Activated CD8-positive, alpha-beta memory T cell treated with anti-CD3 and anti-CD28 coated beads, Interleukin-2, amount 50 U/mL, for 48 hours (primary cell): ENCODE results near the gene LSM3.

Experiments used
- DNase-seq: peaks from one replicate; pipeline ENCODE4 v3.0.0-alpha.2; 2020

LSM3 gene

DNA sequence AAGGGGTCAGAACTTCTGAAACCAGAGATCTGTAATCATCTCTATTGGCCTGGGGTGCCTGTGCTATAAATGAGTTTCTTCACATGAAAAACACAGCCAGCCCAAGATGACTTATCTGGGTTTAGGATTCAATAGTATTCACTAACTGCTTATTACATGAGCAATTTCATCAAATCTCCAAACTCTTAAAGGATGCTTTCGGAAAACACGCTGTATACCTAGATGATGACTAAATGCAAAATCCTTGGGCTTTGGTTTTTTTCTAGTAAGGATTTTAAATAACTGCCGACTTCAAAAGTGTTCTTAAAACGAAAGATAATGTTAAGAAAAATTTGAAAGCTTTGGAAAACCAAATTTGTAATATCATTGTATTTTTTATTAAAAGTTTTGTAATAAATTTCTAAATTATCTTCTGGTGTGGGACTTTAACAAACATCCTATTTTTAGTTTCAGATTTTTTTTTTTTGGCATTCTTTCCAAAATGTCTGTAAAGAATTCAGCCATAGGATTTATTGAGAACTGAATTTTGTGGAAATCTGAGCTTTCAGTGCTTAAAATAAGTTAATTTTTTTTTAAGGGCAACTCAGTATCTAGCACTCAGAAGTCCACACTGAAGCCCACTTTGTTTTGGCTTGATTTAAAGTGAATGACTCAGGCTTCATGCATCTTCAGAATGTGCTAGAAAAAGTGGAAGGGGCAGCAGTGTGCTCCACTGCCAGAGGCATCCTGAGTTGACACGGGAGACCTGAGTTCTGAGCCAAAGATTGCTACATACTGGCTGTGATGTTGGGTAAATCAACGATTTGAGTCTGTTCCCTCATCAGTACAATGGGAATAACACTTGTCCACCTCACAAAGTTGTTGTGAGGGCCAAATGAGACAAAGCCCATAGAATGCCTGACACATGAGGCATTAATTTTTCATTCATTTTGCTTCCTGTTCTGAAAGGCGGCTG, 35.1 kb upstream of the LSM3 start:
- DNase-seq: no peak

DNA sequence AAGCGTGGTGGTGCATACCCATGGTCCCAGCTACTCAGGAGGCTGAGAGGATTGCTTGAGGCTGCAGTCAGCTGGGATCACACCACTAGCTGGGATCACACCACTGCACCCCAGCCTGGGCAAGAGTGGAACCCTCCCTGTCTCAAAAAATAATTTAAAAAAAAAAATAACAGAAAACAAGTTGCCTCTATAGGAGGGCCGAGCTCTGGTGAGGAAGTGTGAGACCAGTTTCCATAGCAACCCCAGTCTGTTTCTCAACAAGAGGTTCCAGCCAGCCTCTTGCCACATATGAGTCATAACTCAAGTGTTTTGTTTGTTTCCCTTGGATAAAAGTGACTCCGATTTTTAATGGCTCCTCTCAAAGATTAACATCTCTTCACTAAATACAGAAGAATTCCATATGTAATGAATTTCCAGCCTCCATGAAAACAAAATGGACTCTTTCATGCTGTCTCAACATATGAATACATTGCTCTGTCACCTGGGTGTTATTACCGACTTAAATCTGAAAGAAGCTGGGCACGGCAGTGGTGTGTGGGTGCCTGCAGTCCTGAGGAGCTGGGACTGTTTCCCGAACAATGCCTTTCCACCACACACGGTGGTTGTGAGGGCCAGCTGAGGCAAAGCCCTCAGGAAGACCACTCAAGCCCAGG, 34.1 kb upstream of the LSM3 start:
- DNase-seq: no peak

DNA sequence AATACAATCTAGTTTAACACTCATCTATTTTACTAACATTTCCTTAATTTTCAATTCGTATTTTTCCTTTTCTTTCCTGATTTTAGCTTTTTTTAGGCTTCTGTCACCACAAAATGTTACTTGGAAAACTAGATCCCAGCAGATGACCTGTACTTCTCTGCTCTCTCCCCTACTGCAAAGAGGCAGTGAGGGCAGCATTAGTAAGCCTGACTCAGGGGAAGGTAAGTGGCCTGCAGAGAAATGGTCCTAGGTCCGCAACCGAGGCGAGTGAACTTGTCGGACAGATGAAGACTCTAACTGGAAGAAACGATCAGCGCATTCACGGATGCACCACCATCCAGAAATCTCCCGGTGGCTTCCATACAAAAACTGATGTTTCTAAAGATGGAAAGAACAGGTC, 33.4 kb upstream of the LSM3 start:
- DNase-seq: no peak

GRCh38 chr3:14145670-14146380, 32.8 kb upstream of the LSM3 start:
- no peak for DNase-seq

DNA sequence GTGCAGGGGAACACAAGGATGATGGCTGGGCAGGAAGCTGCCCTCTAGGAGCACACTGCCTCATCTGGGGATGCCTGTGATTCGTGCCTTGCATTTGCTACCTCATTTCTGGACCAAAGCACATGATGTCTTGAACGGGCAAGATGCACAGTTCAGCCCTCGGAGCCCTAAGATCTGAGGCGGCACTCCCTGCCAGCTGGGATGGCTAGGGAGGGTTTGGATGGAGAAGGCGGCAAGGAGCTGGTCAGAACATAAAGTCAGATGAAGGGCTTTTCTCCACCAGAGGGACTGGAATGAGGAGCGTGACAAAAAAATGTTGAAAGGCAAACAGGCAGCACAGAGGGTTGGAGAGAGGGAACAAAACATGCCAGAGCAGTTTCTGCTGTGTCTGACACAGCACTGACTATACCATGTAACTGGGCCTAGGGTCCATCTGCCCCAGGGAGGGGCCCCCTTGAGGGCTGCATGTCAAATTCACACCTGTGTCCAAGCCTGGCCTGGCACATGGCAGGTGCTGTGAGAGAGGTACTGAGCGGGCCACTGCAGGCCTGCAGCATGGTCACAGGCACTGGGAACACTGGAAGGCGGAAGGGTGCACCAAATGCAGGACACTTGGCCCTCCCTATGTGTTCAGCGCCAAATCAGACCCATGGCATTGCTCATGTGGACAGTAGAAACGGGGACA, 32.1 kb upstream of the LSM3 start:
- DNase-seq: no peak

DNA sequence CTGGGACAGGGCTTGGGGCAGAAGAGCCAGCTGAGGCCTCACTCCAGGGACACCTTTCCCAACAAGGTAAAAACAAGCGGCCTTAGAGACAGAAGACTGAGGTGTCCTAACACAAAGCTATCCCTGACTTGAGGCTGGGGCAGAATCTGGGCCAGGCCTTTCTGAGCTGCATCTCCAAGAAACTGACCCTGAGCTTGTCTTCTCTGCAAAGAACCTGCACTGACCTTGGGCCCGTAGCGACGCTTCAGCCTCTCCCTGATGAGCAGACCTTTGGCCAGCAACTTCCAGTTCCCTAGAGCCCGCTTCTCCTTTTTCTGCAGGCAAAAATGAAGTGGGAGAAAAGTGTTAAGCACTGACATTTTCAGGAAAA, 31.6 kb upstream of the LSM3 start:
- no peak for DNase-seq

DNA sequence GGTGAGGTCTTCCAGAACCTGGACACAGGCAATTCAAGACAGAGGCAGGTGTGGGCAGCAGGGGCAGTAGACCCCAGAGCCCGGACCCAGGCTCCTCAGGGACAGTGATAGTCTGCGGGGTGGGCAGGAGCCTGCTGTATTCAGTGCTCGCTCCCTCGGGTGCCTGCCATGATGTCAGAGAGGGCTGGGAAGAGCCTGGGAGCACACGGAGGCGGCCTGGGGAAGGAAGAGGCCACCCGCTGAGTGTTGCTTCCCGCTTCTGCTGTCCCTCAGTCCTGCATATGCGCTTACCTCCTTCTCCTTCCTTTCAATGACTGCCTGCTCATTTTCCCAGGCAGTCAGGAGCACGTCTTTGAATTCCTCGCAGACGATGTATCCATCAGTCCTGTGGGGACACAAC, 31.0 kb upstream of the LSM3 start:
- DNase-seq: no peak

GRCh38 chr3:14148041-14148985, 30.3 kb upstream of the LSM3 start:
- DNase-seq: no peak

- DNase-seq: no peak
These were observed 28.5 kb upstream of the LSM3 start for GRCh38 chr3:14150078-14150477.

- no peak for DNase-seq
These were observed 28.0 kb upstream of the LSM3 start for GRCh38 chr3:14150491-14151230.

DNA sequence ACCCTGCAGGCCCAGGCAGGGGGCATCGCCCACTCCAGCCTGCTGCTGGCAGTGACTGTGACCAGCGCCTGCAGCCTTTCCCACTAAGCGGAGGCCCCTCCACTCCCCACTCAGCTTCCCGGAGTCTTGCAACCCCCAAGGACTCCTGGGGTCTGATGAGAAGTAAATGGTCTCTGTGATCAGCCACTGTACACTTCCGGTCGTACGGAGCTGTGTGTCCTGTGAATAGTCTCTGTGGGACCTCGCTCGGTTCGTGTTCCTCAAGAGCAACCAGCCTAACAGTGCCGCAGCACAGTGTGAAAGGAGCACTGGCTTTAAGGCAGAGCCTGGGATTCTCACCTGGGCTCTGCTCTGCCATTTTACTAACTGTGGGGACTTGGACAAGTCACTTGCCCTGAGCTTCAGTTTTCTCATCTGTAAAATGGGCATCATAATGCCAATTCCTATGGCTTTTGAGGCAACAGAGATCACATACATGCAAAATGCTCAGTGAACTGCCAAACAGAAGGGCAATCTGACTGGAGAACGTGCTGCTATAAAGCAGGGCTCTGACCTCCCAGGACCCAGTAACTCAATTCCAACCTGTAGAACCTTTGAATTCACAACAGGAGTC, 27.0 kb upstream of the LSM3 start:
- no peak for DNase-seq

DNA sequence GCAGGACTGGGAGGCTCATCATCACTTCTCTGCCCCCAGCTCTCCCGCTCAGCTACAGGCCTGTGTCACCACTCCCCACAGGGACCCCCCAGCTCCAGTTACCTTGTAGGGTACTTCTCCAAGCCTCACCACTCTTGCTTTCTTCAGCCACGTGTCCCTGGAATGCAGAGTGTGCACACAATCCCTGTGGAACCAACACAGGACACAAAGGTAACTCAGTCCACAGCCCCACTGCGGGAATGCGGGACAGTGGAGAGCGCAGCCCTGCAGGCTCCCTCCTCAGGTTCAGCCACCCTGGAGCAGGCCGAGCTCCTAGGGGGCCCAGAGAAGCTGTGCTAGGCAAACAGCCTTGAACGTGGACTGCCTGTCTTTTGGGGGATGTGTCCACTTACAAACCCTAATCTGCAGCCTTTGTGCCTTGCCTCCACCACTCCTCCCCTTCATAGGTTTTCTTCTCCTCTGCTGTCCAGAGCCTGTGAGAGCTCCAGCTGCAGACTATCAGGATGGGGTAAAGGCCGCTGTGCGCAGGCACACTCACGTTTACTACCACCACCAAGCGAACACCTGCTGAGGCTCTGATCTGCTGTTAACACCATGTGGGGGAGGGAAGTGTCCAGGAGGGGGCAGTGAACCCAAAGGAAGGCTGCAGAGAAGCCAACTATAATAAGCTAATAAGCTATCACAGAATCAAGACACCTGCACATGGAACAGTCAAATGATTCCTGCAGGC, 26.2 kb upstream of the LSM3 start:
- no peak for DNase-seq

DNA sequence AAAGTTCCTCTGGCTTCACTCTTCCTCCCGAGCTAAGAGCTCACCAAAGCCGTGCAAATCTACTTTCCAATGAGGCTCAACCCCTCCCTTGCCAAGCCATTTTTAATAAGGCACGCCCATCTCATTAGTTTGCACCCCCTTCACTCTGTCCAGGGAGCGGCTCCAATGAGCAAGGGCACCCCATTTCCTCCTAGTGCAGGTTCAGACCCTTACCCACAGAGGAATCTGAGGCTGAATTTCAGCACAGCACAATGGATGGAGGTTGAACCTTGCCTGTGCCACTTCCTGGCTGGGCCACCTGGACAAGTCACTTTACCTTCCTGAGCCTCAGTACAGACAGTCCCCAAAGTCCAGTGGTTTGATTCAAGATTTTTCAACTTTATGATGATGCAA, 25.7 kb upstream of the LSM3 start:
- no peak for DNase-seq

GRCh38 chr3:14153663-14154062, 25.0 kb upstream of the LSM3 start:
- DNase-seq: no peak

DNA sequence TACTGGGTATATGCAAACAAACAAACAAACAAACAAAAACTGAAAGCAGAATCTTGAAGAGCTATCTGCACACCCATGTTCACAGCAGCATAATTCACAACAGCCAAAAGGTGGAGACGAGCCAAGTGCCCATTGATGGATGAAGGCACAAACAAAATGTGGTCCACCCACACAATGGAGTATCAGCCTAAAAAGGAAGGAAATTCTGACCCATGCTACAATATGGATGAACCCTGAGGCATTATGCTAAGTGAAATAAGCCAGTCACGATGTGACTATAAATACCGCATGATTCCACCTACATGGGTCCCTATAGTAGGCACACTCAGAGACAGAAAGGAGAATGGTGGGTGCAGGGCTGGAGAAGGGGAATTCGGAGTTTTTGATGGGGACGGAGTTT, 24.3 kb upstream of the LSM3 start:
- DNase-seq: no peak

DNA sequence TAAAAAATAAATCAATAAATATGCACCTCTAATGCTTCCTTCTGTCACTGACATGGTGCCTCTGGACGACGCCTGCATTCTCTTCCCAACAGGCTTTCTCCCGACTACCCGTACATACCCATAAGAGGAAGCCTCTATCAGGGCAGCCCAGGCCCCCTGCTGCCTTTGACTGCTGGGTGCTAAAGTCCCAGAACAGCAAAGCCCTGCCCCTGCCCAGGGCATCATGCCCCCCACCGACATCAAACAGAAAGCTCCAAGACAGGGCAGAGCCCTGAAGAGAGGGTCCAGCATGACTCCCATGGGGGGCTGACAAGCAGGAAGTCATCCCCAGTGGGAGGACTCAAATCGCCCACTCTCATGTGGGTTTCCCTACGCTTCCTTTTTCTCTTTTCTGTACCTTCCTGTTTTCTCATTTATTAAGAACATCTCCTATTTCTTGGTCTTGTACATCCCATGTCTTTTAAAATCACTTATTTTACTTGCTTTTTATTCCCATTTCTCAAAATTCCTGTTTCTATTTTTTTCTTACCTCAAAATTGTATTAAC, 23.6 kb upstream of the LSM3 start:
- no peak for DNase-seq

DNA sequence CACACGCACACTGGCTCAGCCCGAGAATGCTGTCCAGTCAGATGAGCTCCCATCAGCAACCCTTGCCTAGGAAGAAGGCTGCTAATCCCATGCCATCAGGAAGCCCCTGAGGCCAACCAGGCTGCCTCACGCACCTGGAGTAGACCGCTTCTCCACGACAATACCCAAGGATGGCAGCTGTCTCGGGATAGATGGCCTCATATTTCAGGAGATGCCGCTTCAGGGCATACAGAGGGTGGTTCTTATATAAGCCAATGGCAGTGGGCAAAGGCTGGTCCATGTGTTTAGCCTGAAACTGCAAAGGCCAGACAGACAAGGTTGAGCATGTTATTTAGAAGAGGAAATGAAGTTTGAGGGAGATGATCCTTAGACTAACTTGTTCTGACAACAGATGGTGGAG, 22.4 kb upstream of the LSM3 start:
- no peak for DNase-seq

DNA sequence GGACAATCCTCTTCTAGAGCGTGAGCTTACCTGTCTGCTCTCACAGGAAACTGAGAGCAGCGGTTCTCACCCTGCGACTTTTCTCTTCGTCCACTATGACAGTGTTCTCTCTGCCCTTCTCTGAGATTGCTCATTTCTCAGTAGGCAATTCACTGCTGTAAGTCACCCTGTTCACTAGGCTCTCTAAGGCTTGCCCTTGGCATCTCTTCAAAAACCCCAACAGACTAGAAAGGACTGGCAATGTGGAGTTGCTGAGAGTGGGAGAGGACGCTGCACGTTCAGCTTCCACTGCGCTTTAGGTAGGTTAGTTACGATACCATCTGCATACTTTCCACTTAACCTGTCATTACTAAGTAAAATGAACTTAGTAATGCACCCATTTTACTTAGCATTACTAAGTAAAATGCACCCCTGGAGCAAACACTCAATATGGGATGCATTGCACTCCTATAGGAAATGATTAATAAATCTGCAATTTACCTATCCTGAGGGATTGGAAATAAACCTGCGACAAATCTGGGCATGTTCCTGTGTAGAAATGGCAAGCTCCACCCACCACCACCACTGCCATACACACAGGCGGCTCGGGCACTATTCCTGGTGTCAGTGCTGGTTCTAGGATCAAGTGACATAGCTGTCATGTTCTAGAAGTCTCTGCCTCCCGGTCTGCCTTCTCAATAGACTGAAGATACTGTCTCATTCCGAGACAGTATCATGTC, 21.6 kb upstream of the LSM3 start:
- no peak for DNase-seq

DNA sequence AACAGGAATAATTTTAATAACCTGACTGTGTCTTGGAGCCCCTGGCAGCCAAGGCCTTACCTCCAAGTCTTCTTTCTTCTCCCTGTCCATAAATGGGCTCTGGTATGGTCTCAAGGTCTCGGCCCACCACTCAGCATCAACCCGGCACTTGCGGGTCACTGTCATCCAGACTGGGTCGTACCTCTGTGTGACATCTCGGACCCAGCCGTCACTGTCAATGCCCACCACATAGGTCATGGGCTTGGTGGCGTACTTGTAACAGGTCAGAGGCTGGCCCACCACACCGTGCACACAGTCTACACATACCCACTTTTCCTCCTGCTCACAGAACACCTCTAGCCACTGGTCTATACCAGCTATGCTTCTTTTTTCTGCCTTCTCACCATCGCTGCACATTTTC, 20.7 kb upstream of the LSM3 start:
- DNase-seq: no peak
